GM12891 (cell line): ENCODE data around the gene POLG2.

ENCODE experiments used
- DNase-seq: peaks from one replicate; pipeline ENCODE4 v3.0.0; 2011; ENCODE audit warnings: low spot score; ENCODE audit not compliant: insufficient read length
- FAIRE-seq: peaks from 2 replicates; lab custom pipeline; 2011; peaks lifted over from hg19 to GRCh38; lab: Jason Lieb, UNC
- PAX5 ChIP-seq: IDR thresholded peaks from 2 replicates; pipeline ENCODE4 v1.6.1; 2011; ENCODE audit warnings: low read length, moderate library complexity, mild to moderate bottlenecking; ENCODE audit not compliant: insufficient read depth, severe bottlenecking
- POLR2A ChIP-seq: IDR thresholded peaks from 2 replicates; pipeline ENCODE4 v1.6.1; 2011; ENCODE audit warnings: low read depth, low read length, control low read depth
- POLR2AphosphoS5 ChIP-seq: IDR thresholded peaks from 2 replicates; pipeline ENCODE4 v1.6.1; 2011; ENCODE audit warnings: low read depth, low read length, control low read depth
- POU2F2 ChIP-seq: IDR thresholded peaks from 2 replicates; pipeline ENCODE4 v1.6.1; 2011; ENCODE audit warnings: low read depth, mild to moderate bottlenecking, control low read depth, low read length, moderate library complexity
- SPI1 ChIP-seq: IDR thresholded peaks from 2 replicates; pipeline ENCODE4 v1.6.1; 2011; ENCODE audit warnings: low read depth, low read length, control low read depth
- TAF1 ChIP-seq: IDR thresholded peaks from 2 replicates; pipeline ENCODE4 v1.6.1; 2011; ENCODE audit warnings: low read depth, low read length, control low read depth

Gene POLG2

DNA sequence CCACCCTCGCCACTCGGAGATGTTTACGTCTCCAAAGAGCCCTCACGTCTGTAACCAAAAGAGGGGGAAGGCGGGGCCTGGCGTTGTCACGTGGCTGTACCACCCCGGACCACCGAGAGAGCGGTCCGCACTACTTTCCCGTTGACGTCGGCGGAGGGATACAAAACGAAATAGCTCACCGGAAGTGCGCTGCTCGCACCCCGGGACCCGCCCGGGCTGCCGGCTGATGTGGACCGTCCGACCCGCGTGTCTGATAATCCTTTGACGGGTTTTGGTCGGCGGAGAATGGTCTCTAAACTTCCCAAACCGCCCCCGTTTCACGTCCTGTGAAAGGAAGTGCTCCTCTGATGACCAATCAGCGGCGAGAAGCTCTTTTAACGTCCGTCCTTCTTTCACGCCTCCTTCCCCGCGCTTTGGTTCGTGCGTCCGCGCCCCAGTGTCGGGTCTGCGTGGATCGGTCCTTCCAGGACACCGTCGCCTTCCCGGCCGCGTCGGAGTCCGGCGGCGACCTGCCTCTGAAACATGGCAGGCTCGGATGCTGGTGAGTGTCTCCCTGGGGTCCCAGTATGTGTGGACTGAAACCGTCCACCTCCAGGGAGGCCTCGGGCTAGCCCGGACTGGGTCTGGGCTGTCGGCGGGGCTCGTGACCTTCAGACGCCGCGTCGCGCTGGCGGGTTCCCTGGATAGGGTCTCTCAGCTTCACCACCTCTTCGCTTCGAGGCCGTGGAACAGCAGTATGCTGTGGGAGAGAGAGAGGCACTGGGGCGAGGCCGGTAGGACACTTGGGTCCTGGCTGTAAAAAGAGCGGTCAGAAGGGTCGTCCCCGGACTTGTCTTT is 9.9 kb upstream of the POLG2 start, which contains the start of gene CEP95:
CEP95 (plus strand) TSS at position 402 of the 837 bp plus-strand sequence; CDS start at position 523, 121 bp downstream.
- peak; percentile 70 for TF ChIP-seq SPI1
- peak; percentile 76 for TF ChIP-seq POLR2AphosphoS5
- TF ChIP-seq PAX5 = no peak
- TF ChIP-seq TAF1 = peak; percentile 87
- TF ChIP-seq POU2F2 = peak; percentile 81; the same call in 1 of the 2 replicates
- TF ChIP-seq POLR2A = peak; percentile 72
- FAIRE-seq = peak; percentile 92
- peak; percentile 11 for DNase-seq

- FAIRE-seq = no peak
- DNase-seq = peak; percentile 83
- TF ChIP-seq TAF1 = peak; percentile 99
- TF ChIP-seq POU2F2 = peak; percentile 94
- peak; percentile 100 for TF ChIP-seq POLR2A
- TF ChIP-seq POLR2AphosphoS5 = peak; percentile 99
- peak; percentile 11 for TF ChIP-seq PAX5
- TF ChIP-seq SPI1 = no peak
These were observed 9.3 kb upstream of the POLG2 start, which contains the start of gene DDX5 for GRCh38 chr17:64506201-64506575. Gene DDX5 (minus strand): TSS chr17:64506289. CDS start chr17:64506119, 170 bp downstream.

GRCh38 chr17:64505340-64506200 is 8.7 kb upstream of the POLG2 start:
- TF ChIP-seq POLR2AphosphoS5 (no peak; the same call in none of the 2 replicates), SPI1 (peak; percentile 38; the same call in 1 of the 2 replicates), POU2F2 (0 out of 2 replicates have a peak, but pooled peaks have one; percentile 23), PAX5 (no peak), POLR2A (no peak), TAF1 (peak; percentile 85)
- FAIRE-seq = peak; percentile 28

GRCh38 chr17:64504769-64505339 is 8.0 kb upstream of the POLG2 start:
- TF ChIP-seq POU2F2 (no peak), PAX5 (no peak), POLR2AphosphoS5 (no peak), TAF1 (no peak), SPI1 (no peak), POLR2A (no peak)
- DNase-seq (no peak), FAIRE-seq (no peak)

More at GRCh38 chr17:64505340-64506200, 8.7 kb upstream of the POLG2 start:
- DNase-seq = peak; percentile 62

DNA sequence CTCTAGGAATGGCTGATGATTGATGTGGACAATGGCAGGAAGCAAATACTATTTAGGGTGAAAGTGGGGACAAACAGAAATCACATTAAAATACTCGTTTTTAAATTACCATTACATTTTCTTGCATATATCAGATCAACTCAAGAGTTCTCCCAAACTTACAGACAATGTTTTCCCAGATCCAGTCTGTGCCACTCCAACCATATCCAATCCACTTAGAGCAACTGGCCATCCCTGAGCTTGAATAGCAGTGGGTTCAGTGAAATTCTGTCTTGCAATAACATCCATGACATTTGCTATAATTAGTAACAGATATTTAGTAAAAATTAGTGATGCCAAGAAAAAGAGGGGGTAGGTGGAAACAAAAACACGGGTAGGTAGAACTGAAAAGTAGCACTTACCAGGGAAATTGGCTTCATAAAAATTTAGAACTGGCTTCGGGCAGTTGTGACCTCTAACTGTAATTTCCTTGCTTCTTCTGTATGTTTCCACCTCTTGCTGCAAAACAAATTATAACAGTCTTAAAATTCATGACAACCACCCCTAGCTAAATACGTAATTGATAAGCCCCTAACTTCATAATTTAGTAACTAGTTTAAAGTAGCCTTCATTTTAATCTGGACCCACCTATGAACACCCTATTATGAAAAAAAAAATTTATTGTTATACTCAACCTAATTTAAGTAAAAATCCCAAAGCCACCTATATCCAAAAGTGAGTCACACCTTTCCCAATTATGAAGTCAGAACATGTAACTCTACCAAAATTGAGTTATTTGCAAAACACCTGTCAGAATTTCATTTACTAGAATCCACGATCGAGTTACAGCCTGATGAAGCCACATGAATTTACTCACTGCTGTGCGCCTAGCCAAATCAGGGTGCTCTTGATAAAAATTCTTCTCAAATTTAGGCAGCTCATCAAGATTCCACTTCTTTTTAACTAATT is 7.2 kb upstream of the POLG2 start:
- no peak for DNase-seq
- no peak for FAIRE-seq
- 0 out of 2 replicates have a peak, but pooled peaks have one; percentile 2 for TF ChIP-seq POLR2AphosphoS5
- no peak for TF ChIP-seq SPI1

DNA sequence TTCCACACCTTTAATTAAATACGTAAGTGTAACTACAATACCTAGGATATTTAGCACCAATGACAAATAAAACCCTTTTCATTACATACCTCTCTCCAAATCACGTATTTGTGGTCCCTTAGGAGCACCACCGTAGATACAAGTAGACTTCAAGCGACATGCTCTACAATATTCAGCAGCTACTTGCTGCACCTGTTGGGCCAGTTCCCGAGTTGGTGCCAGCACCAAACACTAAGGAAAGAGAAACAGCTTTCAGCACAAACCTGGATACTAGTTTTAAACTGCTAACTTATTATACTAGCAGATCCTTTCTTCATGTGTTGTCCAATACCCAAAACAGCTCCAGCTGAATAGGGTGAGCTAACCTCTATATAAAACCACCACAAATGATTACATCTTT is 6.5 kb upstream of the POLG2 start:
- DNase-seq (no peak), FAIRE-seq (no peak)
- TF ChIP-seq POU2F2 = no peak
- TF ChIP-seq POLR2AphosphoS5 = no peak
- no peak for TF ChIP-seq PAX5
- TF ChIP-seq TAF1 = no peak
- TF ChIP-seq SPI1 = no peak
- no peak for TF ChIP-seq POLR2A

GRCh38 chr17:64502809-64503208 is 6.0 kb upstream of the POLG2 start:
- no peak for FAIRE-seq
- DNase-seq = no peak
- TF ChIP-seq POLR2AphosphoS5 = no peak; the same call in 1 of the 2 replicates
- TF ChIP-seq TAF1 = no peak
- no peak for TF ChIP-seq SPI1
- TF ChIP-seq POU2F2 = no peak
- no peak for TF ChIP-seq POLR2A
- no peak for TF ChIP-seq PAX5

DNA sequence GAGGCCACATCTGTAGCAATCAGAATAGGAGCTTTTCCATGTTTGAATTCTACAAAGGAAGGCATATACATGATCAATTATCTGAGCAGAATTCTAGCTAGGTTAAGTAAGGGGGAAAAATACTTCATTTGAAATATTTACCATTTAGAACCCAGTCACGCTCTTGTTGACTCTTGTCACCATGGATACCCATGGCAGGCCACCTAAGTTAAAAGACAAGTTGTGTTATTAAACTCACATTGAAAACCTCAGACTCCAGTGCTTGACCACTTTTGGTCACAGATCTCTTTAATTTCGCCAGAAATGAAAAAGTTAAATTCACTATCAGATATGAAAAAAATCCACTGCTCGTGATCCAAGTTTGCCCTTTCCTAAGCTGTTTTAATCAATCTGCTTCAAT is 5.2 kb upstream of the POLG2 start:
- DNase-seq (no peak), FAIRE-seq (no peak)
- no peak for TF ChIP-seq PAX5
- TF ChIP-seq POU2F2 = no peak
- TF ChIP-seq TAF1 = no peak
- TF ChIP-seq POLR2AphosphoS5 = no peak
